DND-41 (cell line): Measurements from ENCODE around the gene KEAP1.
"Not testable (repeated sequence)": the region's sequence is repeated elsewhere in the genome, so short reads cannot be mapped to it uniquely, and the experiment has no call there.

Source experiments
- ATAC-seq: fragments of 200-7000 bp; cut with Tn5 transposase; 3 replicates; pipeline ENCODE4 v1.9.1; 2021; ENCODE audit warnings: low read depth; ENCODE audit not compliant: insufficient read depth
- DNase-seq: peaks from one replicate; pipeline ENCODE4 v3.0.0-alpha.2; 2020
- H2AFZ ChIP-seq: 2 replicates; pipeline ENCODE4 v1.6.0; 2012; ENCODE audit warnings: low read depth, low read length
- H3K27ac ChIP-seq: 2 replicates; pipeline ENCODE4 v1.5.1; 2012; ENCODE audit warnings: low read length, inconsistent platforms
- H3K27me3 ChIP-seq: fragments of 200-600 bp; sonication (generic); 2 replicates; pipeline ENCODE4 v1.6.0; 2012; ENCODE audit warnings: low read length, mild to moderate bottlenecking, inconsistent platforms; ENCODE audit not compliant: insufficient read depth, poor library complexity
- H3K36me3 ChIP-seq: 2 replicates; pipeline ENCODE4 v1.5.1; 2012; ENCODE audit warnings: low read length, inconsistent platforms; ENCODE audit not compliant: insufficient read depth
- H3K4me1 ChIP-seq: 2 replicates; pipeline ENCODE4 v1.5.1; 2012; ENCODE audit warnings: mild to moderate bottlenecking, low read length; ENCODE audit not compliant: insufficient read depth
- H3K4me2 ChIP-seq: 2 replicates; pipeline ENCODE4 v1.6.0; 2012; ENCODE audit warnings: mild to moderate bottlenecking, moderate library complexity, low read length, inconsistent platforms; ENCODE audit not compliant: insufficient read depth
- H3K4me3 ChIP-seq, 2 experiments: fragments of 200-600 bp in 1 of 2; shearing (Covaris generic) in 1 of 2; 2 replicates each; pipeline ENCODE4 v1.5.1; 2012 to 2016; ENCODE audit warnings: inconsistent platforms in 2 of 2, low read length in 2 of 2, mild to moderate bottlenecking in 2 of 2, low read depth in 1 of 2, moderate library complexity in 1 of 2
- H3K79me2 ChIP-seq: 2 replicates; pipeline ENCODE4 v1.6.0; 2012; ENCODE audit warnings: low read length, inconsistent platforms; ENCODE audit not compliant: insufficient read depth
- H3K9ac ChIP-seq: 2 replicates; pipeline ENCODE4 v1.6.0; 2012; ENCODE audit warnings: low read depth, mild to moderate bottlenecking, inconsistent platforms, low read length, moderate library complexity
- H3K9me3 ChIP-seq: 2 replicates; pipeline ENCODE4 v1.5.1; 2012; ENCODE audit warnings: low read length, moderate library complexity, mild to moderate bottlenecking, inconsistent platforms; ENCODE audit not compliant: insufficient read depth, severe bottlenecking
- H4K20me1 ChIP-seq: 2 replicates; pipeline ENCODE4 v1.6.0; 2012; ENCODE audit warnings: low read length; ENCODE audit not compliant: insufficient read depth
- EZH2 ChIP-seq: IDR thresholded peaks from 3 replicates; pipeline ENCODE4 v1.6.1; 2012; ENCODE audit warnings: borderline replicate concordance, low read depth, mild to moderate bottlenecking, moderate library complexity, low read length, inconsistent platforms; ENCODE audit not compliant: severe bottlenecking
- TF ChIP-seq, protein P1 (sequence below): IDR thresholded peaks from 2 replicates; pipeline ENCODE4 v1.5.1; 2012; ENCODE audit warnings: borderline replicate concordance, low read length, moderate library complexity, mild to moderate bottlenecking; ENCODE audit not compliant: poor library complexity, severe bottlenecking; ENCODE audit errors: extremely low read depth

KEAP1 gene

DNA sequence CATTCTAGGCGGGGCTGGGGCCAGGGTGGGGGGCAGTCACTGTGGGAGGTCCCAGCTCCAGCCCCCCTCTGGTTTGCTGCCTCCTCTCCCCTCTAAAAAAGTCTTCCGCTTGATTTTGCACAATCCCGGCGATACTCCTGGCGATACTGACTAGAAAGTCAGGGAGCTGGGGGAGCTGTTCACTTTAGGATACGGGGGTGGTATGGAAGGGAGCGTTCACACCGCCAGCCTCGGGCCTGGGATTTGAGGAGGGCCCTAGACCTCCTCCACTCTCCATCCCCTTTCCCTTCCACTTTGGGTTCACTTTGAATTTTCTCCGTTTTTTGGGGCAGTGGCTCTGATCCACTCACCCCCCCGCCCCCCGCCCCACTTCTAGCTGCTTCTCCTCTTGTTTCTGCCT lies 35.0 kb downstream of the KEAP1 start:
- ATAC-seq, result no peak
- Histone ChIP-seq H3K27ac (no peak overlapping the region), H3K36me3 (no peaks in the 10 kb centered on the region)

DNA sequence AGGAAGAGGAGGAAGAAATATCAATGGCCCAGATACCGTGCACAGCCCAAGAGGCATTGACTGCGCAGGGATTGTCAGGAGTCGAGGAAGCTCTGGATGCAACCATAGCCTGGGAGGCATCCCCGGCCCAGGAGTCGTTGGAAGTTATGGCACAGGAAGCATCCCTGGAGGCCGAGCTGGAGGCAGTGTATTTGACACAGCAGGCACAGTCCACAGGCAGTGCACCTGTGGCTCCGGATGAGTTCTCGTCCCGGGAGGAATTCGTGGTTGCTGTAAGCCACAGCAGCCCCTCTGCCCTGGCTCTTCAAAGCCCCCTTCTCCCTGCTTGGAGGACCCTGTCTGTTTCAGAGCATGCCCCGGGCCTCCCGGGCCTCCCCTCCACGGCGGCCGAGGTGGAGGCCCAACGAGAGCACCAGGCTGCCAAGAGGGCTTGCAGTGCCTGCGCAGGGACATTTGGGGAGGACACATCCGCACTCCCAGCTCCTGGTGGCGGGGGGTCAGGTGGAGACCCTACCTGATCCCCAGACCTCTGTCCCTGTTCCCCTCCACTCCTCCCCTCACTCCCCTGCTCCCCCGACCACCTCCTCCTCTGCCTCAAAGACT lies 36.0 kb downstream of the KEAP1 start:
- no peaks in the 10 kb centered on the region for H3K9me3 ChIP-seq
- H3K9ac ChIP-seq, result no peak overlapping the region
- no peak overlapping the region for H3K27ac ChIP-seq
- H3K4me3 ChIP-seq, result no peak overlapping the region
- no peaks in the 10 kb centered on the region for H3K4me1 ChIP-seq
- TF ChIP-seq, protein P1, sequence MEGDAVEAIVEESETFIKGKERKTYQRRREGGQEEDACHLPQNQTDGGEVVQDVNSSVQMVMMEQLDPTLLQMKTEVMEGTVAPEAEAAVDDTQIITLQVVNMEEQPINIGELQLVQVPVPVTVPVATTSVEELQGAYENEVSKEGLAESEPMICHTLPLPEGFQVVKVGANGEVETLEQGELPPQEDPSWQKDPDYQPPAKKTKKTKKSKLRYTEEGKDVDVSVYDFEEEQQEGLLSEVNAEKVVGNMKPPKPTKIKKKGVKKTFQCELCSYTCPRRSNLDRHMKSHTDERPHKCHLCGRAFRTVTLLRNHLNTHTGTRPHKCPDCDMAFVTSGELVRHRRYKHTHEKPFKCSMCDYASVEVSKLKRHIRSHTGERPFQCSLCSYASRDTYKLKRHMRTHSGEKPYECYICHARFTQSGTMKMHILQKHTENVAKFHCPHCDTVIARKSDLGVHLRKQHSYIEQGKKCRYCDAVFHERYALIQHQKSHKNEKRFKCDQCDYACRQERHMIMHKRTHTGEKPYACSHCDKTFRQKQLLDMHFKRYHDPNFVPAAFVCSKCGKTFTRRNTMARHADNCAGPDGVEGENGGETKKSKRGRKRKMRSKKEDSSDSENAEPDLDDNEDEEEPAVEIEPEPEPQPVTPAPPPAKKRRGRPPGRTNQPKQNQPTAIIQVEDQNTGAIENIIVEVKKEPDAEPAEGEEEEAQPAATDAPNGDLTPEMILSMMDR, result no peak
- TF ChIP-seq EZH2, result no peak
- H3K79me2 ChIP-seq, result no peaks in the 10 kb centered on the region
- ATAC-seq (no peak), DNase-seq (no peak)
- H3K36me3 ChIP-seq, result no peaks in the 10 kb centered on the region
- H2AFZ ChIP-seq, result no peak overlapping the region
- no peak overlapping the region for H3K4me2 ChIP-seq
- H3K27me3 ChIP-seq, result no peaks in the 10 kb centered on the region
- no peaks in the 10 kb centered on the region for H4K20me1 ChIP-seq

More for the DNA sequence above, 35.0 kb downstream of the KEAP1 start:
- H3K9me3 ChIP-seq, result no peaks in the 10 kb centered on the region
- H3K4me1 ChIP-seq, result no peaks in the 10 kb centered on the region
- H4K20me1 ChIP-seq, result no peaks in the 10 kb centered on the region
- no peaks in the 10 kb centered on the region for H3K79me2 ChIP-seq
- DNase-seq, result no peak
- no peak overlapping the region for H3K9ac ChIP-seq
- TF ChIP-seq, protein P1, result no peak
- TF ChIP-seq EZH2, result no peak
- H3K27me3 ChIP-seq, result no peaks in the 10 kb centered on the region
- H2AFZ ChIP-seq, result no peak overlapping the region
- H3K4me3 ChIP-seq, result no peak overlapping the region
- no peak overlapping the region for H3K4me2 ChIP-seq

DNA sequence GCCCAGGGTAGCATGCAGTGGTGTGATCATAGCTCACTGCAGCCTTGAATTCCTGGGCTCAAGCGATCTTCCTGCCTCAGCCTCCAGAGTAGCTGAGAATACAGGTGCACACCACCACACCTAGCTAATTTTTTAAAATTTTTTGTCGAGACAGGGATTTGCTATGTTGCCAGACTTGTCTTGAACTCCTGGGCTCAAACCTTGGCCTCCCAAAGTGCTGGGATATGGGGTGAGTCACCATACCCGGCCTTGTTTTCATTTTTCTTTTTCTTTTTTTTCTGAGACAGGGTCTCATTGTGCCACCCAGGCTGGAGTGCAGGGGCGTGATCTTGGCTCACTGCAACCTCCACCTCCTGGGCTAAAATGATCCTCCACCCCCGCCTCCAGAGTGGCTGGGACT lies 38.7 kb downstream of the KEAP1 start:
- H2AFZ ChIP-seq, result no peak overlapping the region
- no peak overlapping the region for H3K4me2 ChIP-seq
- no peak for ATAC-seq
- TF ChIP-seq, protein P1, result no peak
- no peak for TF ChIP-seq EZH2
- no peaks in the 10 kb centered on the region for H4K20me1 ChIP-seq
- H3K4me1 ChIP-seq, result no peaks in the 10 kb centered on the region; the same call in 1 of the 2 replicates
- H3K79me2 ChIP-seq, result no peaks in the 10 kb centered on the region
- no peaks in the 10 kb centered on the region for H3K9me3 ChIP-seq
- no peak overlapping the region for H3K27ac ChIP-seq
- no peak overlapping the region for H3K4me3 ChIP-seq
- H3K36me3 ChIP-seq, result no peaks in the 10 kb centered on the region
- no peak for DNase-seq
- H3K9ac ChIP-seq, result no peak overlapping the region
- no peaks in the 10 kb centered on the region for H3K27me3 ChIP-seq

DNA sequence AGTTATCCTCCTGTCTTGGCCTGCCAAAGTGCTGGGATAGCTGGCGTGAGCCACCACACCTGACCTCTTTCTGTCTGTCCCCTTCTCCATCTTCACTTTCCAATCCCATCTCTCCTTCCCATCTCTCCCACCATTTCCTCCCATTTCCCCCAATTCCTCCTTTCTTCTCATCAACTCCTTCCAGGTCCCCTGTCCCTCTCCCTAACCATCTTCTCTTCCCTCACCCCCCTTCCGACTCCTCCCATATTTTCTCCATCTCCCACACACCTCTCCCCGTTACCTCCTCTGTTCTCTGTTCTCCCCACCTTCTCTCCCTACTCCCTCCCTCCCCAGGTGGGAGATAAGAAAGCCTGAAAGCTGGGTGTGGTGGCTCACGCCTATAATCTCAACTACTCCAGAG lies 40.6 kb downstream of the KEAP1 start:
- DNase-seq, result no peak

DNA sequence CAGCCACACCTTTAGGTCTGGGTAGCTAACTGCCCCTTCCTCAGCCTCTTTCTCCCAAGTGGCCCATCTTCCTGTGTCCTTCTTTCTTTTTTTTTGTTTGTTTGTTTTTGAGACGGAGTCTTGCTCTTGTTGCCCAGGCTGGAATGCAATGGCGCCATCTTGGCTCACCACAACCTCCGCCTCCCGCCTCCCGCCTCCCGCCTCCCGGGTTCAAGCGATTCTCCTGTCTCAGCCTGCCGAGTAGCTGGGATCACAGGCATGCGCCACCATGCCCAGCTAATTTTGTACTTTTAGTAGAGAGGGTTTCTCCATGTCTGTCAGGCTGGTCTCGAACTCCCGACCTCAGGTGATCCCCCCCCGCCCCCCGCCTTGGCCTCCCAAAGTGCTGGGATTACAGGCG lies 41.1 kb downstream of the KEAP1 start:
- H3K27ac ChIP-seq, DNase-seq, H3K4me2 ChIP-seq: not testable (repeated sequence)

More for the DNA sequence above, 40.6 kb downstream of the KEAP1 start:
- Histone ChIP-seq H3K4me3 (no peak overlapping the region), H2AFZ (no peak overlapping the region), H3K27ac (no peak overlapping the region), H3K79me2 (no peaks in the 10 kb centered on the region), H3K9me3 (no peaks in the 10 kb centered on the region), H4K20me1 (no peaks in the 10 kb centered on the region), H3K4me2 (no peak overlapping the region), H3K36me3 (no peaks in the 10 kb centered on the region), H3K9ac (no peak overlapping the region), H3K4me1 (no peaks in the 10 kb centered on the region; the same call in 1 of the 2 replicates), H3K27me3 (no peaks in the 10 kb centered on the region)
- no peak for TF ChIP-seq EZH2
- TF ChIP-seq, protein P1, result no peak
- no peak for ATAC-seq

More for the DNA sequence above, 41.1 kb downstream of the KEAP1 start:
- not testable (repeated sequence) for H3K36me3 ChIP-seq, H3K4me1 ChIP-seq, H3K9ac ChIP-seq, H3K4me3 ChIP-seq, H4K20me1 ChIP-seq, H2AFZ ChIP-seq, H3K27me3 ChIP-seq, H3K9me3 ChIP-seq, H3K79me2 ChIP-seq, ATAC-seq
